ENCODE data around the gene SPIB.

- no peak for TF ChIP-seq EZH2 (IDR thresholded peaks at IDR 0.05)
- no peak for TF ChIP-seq POLR2AphosphoS5 (IDR thresholded peaks at IDR 0.05; ENCODE audit: borderline replicate concordance, low read depth, low read length)
Observed at GRCh38 chr19:50419022-50419579, 363 bp downstream of the SPIB start.

Data from SK-N-MC (cell line).